Islet precursor cell (in vitro differentiated cells): ENCODE data around the gene EIF4E3.

Source experiments
- DNase-seq: peaks from one replicate; pipeline ENCODE4 v3.0.0-alpha.2; 2018

The EIF4E3 gene

DNA sequence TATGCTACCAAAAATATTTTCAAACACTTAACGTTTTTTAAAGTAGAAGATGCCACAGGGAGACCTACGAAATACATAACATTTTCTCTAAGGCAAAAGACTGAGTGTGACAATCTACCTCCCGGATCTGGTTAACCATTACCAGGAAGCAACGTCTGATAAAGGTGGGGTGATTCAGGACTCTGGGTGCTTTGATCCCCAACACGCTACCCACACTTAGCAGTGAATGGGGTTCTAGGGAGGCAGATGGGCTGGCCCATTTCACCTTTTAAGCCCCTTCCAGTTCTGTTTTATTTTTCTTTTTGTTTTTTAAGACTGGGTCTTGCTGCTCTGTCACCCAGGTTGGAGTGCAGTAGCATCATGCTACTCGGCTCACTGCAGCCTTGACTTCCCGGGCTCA lies 39.5 kb downstream of the EIF4E3 start:
- no peak for DNase-seq

- DNase-seq: peak; percentile 73
Observed at GRCh38 chr3:71684757-71685386, 40.3 kb downstream of the EIF4E3 start.

DNA sequence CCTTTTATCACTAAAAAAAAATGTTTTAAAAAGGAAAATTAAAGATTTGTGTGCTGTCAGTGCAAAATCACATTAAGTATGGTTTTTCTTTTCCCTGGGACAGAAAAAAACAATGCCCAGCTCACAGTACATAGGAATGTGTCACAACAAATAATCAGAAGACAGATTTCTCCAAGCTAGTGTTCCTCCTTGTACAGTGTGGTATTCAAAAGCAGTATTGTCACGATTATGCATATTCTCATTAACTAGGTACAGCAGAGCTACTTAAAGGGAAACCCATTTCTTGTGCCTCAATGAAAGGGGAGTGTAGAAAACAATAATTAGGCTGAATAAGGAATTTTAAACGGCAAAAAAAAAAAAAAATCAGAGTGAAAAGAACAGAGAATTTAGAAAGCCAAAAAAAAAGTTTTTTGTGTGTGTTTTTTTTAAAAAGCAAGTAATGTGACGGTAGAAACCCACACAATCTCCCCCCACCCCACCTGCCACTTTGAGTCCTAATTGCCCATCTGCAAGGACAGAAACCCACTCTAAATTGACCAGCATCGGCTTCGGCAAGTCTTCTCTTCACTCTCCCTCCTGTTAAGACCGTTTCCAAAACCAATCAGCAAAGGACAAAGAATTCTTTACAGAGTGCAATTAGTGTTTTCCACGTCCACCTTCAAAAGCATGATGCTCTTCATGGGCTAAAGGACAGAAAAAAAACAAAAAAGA lies 41.0 kb downstream of the EIF4E3 start:
- no peak for DNase-seq

DNA sequence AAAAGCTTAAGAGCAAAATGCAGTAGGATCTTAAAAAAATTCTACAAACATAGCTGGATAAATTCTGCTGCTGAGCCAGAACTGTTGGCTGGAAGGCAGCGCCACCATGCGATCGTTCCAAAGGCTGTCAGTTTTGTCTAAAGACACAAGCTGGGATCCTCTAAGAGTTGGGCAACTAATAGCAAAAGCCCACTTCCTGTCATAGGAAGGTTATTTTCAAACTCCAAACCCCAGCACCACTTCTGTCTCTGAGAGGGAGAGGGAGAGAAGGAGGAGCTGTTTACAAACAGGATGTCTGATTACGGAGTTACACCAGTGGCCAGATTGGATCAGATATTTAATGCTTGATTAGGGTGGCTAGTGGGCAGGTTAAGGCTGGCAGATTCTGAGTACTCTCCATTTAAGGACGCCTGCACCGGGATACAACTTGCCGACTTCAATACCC lies 44.0 kb downstream of the EIF4E3 start:
- peak; percentile 84 for DNase-seq

- no peak for DNase-seq
Observed at GRCh38 chr3:71680603-71681002, 44.6 kb downstream of the EIF4E3 start.

DNA sequence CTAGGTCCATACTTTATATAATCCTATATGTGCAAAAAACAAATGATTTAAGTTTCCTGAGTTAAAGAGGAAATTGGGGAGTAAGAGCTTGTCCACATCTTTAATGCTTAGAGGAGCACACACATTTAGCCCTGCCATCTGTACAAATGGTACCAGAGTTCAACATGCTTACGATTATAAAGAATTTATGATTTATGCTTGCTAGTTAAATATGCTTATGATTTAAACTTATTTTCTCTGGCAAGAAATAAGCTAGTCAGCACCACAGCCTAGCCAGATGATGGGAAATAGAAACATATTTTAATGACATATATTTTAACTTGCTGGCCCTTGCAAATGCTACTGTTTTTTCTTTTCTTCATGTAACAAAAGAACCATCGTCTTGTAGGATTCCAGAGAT lies 48.3 kb downstream of the EIF4E3 start:
- DNase-seq: no peak

- no peak for DNase-seq
Observed at GRCh38 chr3:71673486-71673885, 51.7 kb downstream of the EIF4E3 start.

- DNase-seq: no peak
Observed at GRCh38 chr3:71672807-71673206, 52.4 kb downstream of the EIF4E3 start.

DNA sequence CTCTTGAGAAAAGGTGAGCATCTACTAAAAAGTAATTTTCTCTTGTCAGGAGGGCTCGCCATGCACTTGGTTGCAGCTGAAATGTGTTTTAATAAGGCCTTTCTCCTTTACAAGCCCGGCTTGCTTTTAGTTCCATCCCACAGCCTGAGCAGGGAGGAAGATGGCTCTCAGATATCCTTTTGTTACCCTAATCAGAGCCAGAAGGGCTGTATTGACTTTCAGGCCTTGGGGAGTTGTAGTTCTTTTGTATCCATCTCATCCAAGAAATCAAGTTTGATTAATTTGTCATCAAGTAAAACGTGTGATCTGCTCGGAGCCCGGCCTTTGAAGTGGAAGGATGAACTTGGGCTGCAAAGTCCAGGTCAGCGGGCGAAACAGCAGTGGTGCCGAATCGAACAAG lies 52.9 kb downstream of the EIF4E3 start:
- no peak for DNase-seq

DNA sequence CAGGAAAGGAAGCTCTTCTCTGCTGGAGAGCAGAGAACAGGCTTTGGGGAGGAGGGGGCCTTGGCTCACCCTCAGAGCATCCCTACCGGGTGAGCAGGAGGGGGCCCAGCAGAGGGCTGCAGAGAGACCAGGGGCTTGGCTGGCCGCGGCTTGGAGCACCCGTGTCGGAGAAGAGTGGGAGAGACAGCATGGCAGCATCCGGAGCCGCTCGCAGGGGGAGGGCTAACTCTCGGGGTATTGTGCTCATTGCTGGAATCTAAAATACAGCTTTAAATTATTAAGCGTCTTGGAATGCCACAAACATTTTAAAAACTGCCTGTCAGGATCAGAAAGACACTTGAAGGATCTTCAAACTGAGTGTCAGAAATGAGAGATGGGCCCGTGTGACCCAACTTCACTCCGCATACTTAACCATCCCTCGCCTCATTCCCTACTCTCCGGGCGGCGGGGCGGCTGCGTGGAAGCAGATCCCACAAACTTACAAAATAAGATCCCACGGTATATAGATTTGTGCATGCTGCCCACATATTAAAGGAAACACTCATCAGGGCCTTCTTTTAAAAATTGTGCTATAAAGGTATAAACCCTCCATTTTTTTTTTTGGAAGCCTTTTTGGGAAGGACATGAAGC lies 53.9 kb downstream of the EIF4E3 start:
- no peak for DNase-seq

DNA sequence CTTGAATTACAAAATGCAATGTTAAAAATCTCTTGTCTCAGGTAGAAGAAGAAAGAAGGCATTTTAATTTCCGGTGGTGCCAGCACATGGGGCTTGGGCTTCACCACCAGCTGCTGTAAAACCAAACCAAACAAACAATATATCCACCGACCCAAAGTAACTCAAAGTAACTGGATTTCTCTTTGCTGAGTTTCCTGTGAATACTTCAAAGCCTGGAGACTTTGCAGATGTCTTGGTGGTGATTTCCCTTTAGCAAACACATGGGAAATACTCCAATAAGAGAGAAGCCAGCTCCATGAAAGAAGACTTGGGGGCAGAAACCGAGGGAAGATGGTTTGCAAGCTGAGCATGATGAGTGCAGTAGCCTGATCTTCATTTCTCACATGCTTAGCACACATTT lies 62.6 kb downstream of the EIF4E3 start:
- DNase-seq: no peak

- DNase-seq: no peak
Observed at GRCh38 chr3:71662056-71662455, 63.1 kb downstream of the EIF4E3 start.

GRCh38 chr3:71659864-71660591 lies 65.2 kb downstream of the EIF4E3 start:
- no peak for DNase-seq

GRCh38 chr3:71657831-71658530 lies 67.2 kb downstream of the EIF4E3 start:
- no peak for DNase-seq

DNA sequence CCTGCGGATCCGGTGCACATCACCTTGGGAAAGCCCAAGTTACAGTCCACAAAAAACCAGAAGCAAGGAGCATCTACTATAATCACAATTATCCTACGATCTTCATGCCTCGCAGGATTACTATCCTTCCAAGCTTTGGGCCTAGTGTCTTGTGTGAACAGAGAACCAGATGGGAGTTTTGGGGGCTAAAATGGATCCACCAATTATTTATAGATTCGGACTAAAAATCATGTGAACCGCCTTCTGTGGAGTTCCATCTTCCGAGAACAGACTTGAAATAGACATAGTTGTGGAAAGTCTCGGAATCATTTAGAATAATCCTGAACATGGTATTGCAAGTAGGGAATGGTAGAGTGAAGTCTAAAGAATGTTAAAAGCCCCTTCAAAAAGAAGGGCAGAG lies 70.1 kb downstream of the EIF4E3 start:
- no peak for DNase-seq

DNA sequence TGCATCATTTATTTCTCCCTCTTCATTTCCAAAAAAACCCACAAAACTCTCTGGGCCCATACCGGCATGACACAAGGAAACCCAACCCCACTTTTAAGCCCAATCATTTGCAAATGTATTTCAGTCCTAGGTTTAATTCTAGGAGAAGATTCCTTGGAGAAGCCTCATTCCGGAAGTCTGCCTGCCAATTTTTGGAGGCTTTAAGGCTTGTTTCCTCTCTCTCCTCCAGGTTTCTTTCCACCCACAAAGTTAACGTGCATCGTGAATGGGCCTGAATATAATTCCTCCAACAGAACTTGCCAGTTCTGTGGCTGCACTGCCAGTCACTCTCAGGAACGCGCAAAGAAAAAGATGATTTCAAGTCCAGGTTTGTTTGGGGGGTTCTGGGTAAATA lies 71.8 kb downstream of the EIF4E3 start:
- no peak for DNase-seq

DNA sequence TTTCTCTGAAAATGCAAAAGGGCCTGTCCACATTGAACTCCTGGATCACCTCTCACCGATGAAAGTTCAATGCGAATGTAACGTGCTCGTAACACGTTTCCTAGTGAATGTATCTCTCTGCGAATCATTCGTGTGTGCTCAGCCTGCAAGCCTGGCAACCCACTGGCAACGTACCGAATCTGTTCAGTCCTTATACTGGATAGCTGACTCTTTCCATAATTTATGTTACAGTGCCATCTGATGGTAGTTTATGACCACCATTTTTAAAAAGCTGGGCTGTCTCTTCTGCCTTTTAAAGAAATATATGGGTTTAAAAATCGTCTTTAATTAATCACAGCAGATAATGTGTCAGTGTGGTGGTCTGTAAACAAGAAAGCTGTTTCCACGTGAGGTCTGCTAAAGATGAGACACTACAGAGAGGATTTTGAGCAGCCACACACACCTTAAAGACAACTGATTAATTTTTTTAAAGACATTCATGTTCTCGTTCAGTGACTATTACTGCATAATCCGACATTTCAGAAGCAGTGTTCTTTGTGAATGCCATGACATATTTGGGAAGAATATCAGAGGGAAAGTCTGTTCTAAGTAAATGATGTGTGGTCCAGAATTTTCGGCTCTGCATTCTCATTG lies 72.3 kb downstream of the EIF4E3 start:
- no peak for DNase-seq

- no peak for DNase-seq
Observed at GRCh38 chr3:71651625-71652024, 73.6 kb downstream of the EIF4E3 start.

DNA sequence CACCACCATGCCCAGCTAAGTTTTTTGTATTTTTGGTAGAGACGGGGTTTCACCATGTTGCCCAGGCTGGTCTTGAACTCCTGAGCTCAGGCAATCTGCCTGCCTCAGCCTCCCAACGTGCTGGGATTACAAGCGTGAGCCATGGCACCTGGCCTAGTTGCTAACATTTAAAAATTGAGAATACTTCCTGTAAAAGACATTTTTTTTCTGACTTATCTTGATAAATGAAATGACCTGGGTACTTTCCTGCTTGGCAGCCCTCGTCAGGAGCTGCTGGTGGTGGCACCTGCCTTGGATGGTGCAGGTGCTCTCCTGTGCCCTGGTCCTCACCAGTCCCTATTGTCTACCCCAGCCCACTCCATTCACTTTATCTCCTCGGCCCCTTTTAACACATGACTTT lies 74.8 kb downstream of the EIF4E3 start:
- DNase-seq: no peak

DNA sequence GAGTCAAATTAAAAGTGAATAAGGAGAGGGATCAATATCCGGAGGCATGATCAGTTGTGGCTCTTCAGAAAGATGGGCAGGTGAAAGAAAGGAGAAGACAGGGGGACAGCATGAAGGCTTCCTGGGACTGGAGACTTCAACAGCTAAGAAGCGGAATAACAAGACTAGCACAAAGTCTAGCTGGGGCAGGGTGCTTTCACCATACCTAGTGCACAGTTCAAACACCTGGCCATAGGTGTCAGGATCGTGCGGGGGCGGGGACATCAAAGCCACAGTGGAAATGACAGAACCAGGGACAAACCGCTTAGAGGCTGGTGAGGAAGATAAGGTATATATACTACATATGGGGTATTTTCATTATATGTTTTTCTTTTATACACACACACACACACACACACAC lies 75.4 kb downstream of the EIF4E3 start:
- no peak for DNase-seq

GRCh38 chr3:71647751-71648150 lies 77.5 kb downstream of the EIF4E3 start:
- no peak for DNase-seq

GRCh38 chr3:71646971-71647370 lies 78.2 kb downstream of the EIF4E3 start:
- DNase-seq: no peak

- no peak for DNase-seq
Observed at GRCh38 chr3:71645140-71645539, 80.1 kb downstream of the EIF4E3 start.
